Smooth muscle cell (in vitro differentiated cells): Measurements from ENCODE around the gene COX20. TPM values are rescaled to one million over a fixed set of nuclear protein-coding genes. Genes with fewer than 3 reads are reported as not detected.
A peak's percentile ranks its signal among the peaks of the same experiment; 100 is the strongest.

ENCODE experiments used
- DNase-seq: peaks from one replicate; lab custom pipeline; 2025; ENCODE audit not compliant: unreplicated experiment; lab: John Stamatoyannopoulos, UW
- H2AFZ ChIP-seq: fragments of 200-600 bp; sonication (generic); 2 replicates; pipeline ENCODE4 v1.6.0; 2016; ENCODE audit warnings: antibody characterized with exemption, low read depth, mild to moderate bottlenecking
- H3F3A ChIP-seq: fragments of 200-600 bp; sonication (generic); 2 replicates; pipeline ENCODE4 v1.6.0; 2017; ENCODE audit warnings: antibody characterized with exemption, low read depth
- H3K27ac ChIP-seq: fragments of 200-600 bp; sonication (generic); 2 replicates; pipeline ENCODE4 v1.5.1; 2016; ENCODE audit warnings: low read depth, mild to moderate bottlenecking
- H3K27me3 ChIP-seq: fragments of 200-600 bp; sonication (generic); 2 replicates; pipeline ENCODE4 v1.6.1; 2016; ENCODE audit warnings: low read depth, mild to moderate bottlenecking
- H3K36me3 ChIP-seq: fragments of 200-600 bp; sonication (generic); 2 replicates; pipeline ENCODE4 v1.5.1; 2016; ENCODE audit warnings: low read depth
- H3K4me1 ChIP-seq: fragments of 200-600 bp; sonication (generic); 2 replicates; pipeline ENCODE4 v1.5.1; 2016; ENCODE audit warnings: low read depth
- H3K4me2 ChIP-seq: fragments of 200-600 bp; sonication (generic); 2 replicates; pipeline ENCODE4 v1.6.0; 2016; ENCODE audit warnings: mild to moderate bottlenecking
- H3K4me3 ChIP-seq: fragments of 200-600 bp; sonication (generic); 2 replicates; pipeline ENCODE4 v1.5.1; 2016; ENCODE audit warnings: mild to moderate bottlenecking
- H3K79me2 ChIP-seq: fragments of 200-600 bp; sonication (generic); 2 replicates; pipeline ENCODE4 v1.6.0; 2016; ENCODE audit warnings: low read depth, mild to moderate bottlenecking
- H3K9ac ChIP-seq: fragments of 200-600 bp; sonication (generic); 2 replicates; pipeline ENCODE4 v1.6.0; 2016; ENCODE audit warnings: low read depth
- H3K9me3 ChIP-seq: fragments of 200-600 bp; sonication (generic); replicated peaks from 2 replicates; pipeline ENCODE4 v1.5.1; 2016; ENCODE audit warnings: low read depth
- H4K20me1 ChIP-seq: fragments of 200-600 bp; sonication (generic); 2 replicates; pipeline ENCODE4 v1.6.0; 2016; ENCODE audit warnings: low read depth
- WGBS: methylation state at CpG from one replicate; pipeline ENCODE4 v1.1.7; 2016; ENCODE audit warnings: low lambda C conversion rate; 5-methylcytosine and 5-hydroxymethylcytosine counted together
- polyA plus RNA-seq: library from polyadenylated mRNA; unstranded; fragments of >200 nt; fragmentation: Nextera tagmentation; extraction: Ambion mirVana; gene quantifications from 2 replicates; pipeline ENCODE4 v1.2.1, GENCODE V29; 2016
- total RNA-seq: library from RNA; depleted of rRNA; stranded (reverse); fragments of >200 nt; gene quantifications from 2 replicates; pipeline ENCODE4 v1.2.3, GENCODE V29; 2014
- TF ChIP-seq, protein P1 (sequence below): fragments of 200-600 bp; sonication (generic); IDR thresholded peaks from 2 replicates; pipeline ENCODE4 v1.5.1; 2017; ENCODE audit warnings: borderline replicate concordance, mild to moderate bottlenecking, antibody characterized with exemption; ENCODE audit not compliant: insufficient read depth, poor library complexity, severe bottlenecking

The COX20 gene
- total and polyA plus RNA-seq, 2 experiments from 2014 or later = 11.1 to 37.2 TPM

GRCh38 chr1:244852694-244853093 is 17.2 kb downstream of the COX20 start:
- peaks cover 88% of the 10 kb centered on the region for H3K79me2 ChIP-seq
- H2AFZ ChIP-seq = no peak overlapping the region
- H3K27me3 ChIP-seq = no peaks in the 10 kb centered on the region
- no peak overlapping the region for H3K4me3 ChIP-seq
- TF ChIP-seq, protein P1, sequence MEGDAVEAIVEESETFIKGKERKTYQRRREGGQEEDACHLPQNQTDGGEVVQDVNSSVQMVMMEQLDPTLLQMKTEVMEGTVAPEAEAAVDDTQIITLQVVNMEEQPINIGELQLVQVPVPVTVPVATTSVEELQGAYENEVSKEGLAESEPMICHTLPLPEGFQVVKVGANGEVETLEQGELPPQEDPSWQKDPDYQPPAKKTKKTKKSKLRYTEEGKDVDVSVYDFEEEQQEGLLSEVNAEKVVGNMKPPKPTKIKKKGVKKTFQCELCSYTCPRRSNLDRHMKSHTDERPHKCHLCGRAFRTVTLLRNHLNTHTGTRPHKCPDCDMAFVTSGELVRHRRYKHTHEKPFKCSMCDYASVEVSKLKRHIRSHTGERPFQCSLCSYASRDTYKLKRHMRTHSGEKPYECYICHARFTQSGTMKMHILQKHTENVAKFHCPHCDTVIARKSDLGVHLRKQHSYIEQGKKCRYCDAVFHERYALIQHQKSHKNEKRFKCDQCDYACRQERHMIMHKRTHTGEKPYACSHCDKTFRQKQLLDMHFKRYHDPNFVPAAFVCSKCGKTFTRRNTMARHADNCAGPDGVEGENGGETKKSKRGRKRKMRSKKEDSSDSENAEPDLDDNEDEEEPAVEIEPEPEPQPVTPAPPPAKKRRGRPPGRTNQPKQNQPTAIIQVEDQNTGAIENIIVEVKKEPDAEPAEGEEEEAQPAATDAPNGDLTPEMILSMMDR = no peak
- peaks cover 57% of the 10 kb centered on the region for H3K36me3 ChIP-seq
- no peak overlapping the region for H3K9ac ChIP-seq
- peaks cover 52% of the 10 kb centered on the region for H3F3A ChIP-seq
- H4K20me1 ChIP-seq = peaks cover 95% of the 10 kb centered on the region
- 95% methylated on average over 1 of the region's 1 CpG for WGBS
- H3K4me2 ChIP-seq = no peak overlapping the region
- H3K27ac ChIP-seq = peak overlapping the region; percentile 32
- H3K4me1 ChIP-seq = no peaks in the 10 kb centered on the region
- H3K9me3 ChIP-seq = no peaks in the 10 kb centered on the region
- no peak for DNase-seq

DNA sequence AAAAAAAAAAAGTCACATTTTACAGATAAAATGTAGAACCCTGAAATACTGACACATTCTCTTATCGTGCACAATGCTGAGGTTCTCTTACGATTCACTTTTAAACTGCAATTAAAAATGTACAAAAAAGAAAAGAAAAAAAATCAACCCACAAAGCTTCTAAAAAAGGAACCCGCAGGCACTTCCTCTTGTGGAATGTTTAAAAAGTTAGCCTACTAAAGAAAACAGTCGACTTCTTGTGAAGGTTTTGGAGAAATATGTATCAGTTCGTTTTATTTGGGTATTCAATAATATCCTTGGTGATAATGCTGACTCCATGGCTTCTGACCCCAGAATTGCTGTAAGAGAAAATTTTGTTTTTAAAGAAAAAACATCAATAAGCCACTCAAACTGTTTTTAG is 18.7 kb downstream of the COX20 start:
- Histone ChIP-seq H3K4me3 (no peak overlapping the region), H3K27me3 (no peaks in the 10 kb centered on the region), H3K27ac (no peak overlapping the region), H2AFZ (no peak overlapping the region), H3K9me3 (no peaks in the 10 kb centered on the region), H3F3A (peaks cover 41% of the 10 kb centered on the region), H3K79me2 (peaks cover 88% of the 10 kb centered on the region), H3K4me2 (no peak overlapping the region), H4K20me1 (peaks cover 99% of the 10 kb centered on the region), H3K9ac (no peak overlapping the region), H3K4me1 (peaks cover 5% of the 10 kb centered on the region), H3K36me3 (peaks cover 65% of the 10 kb centered on the region)
- TF ChIP-seq, protein P1 = no peak
- WGBS = 96% methylated on average over 5 of the region's 5 CpGs
- no peak for DNase-seq

- WGBS = 96% methylated on average over 7 of the region's 7 CpGs
- no peak overlapping the region for H3K4me2 ChIP-seq
- H3K27me3 ChIP-seq = no peaks in the 10 kb centered on the region
- no peak for DNase-seq
- TF ChIP-seq, protein P1 = no peak
- no peak overlapping the region for H3K9ac ChIP-seq
- H4K20me1 ChIP-seq = peaks cover 100% of the 10 kb centered on the region
- H3K4me3 ChIP-seq = no peak overlapping the region
- H3K27ac ChIP-seq = no peak overlapping the region
- peaks cover 71% of the 10 kb centered on the region for H3K36me3 ChIP-seq
- no peak overlapping the region for H2AFZ ChIP-seq
- peaks cover 93% of the 10 kb centered on the region for H3K79me2 ChIP-seq
- H3F3A ChIP-seq = peaks cover 40% of the 10 kb centered on the region
- H3K4me1 ChIP-seq = peaks cover 14% of the 10 kb centered on the region
- no peaks in the 10 kb centered on the region for H3K9me3 ChIP-seq
Observed at GRCh38 chr1:244854865-244855578, 19.6 kb downstream of the COX20 start.

DNA sequence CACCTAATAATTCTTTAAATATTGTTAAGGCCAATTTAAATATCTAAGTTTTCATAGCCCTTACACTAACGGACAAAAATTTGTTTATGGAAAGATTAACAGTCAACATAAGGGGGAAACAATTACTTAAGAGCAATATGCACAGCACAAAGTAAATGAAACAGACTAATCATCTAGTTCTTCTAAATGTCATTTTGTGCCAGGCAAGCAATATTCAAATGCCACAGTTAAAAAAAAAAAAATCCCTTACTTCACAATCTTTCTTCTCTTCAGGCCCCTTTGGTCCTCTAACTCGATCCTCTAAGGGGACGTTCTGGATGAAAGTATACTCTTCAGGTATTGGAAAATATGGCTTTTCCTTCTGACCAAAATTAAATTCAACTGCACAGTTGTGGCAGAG is 22.3 kb downstream of the COX20 start:
- H3K4me2 ChIP-seq = no peak overlapping the region
- no peaks in the 10 kb centered on the region for H3K27me3 ChIP-seq
- no peak overlapping the region for H2AFZ ChIP-seq
- H3K9ac ChIP-seq = no peak overlapping the region
- peak overlapping the region; percentile 34 for H3K27ac ChIP-seq
- DNase-seq = no peak
- peaks cover 33% of the 10 kb centered on the region for H3F3A ChIP-seq
- 82% methylated on average over 3 of the region's 3 CpGs for WGBS
- H3K79me2 ChIP-seq = peaks cover 99% of the 10 kb centered on the region
- peaks cover 57% of the 10 kb centered on the region for H3K36me3 ChIP-seq
- H4K20me1 ChIP-seq = peaks cover 100% of the 10 kb centered on the region
- H3K9me3 ChIP-seq = no peaks in the 10 kb centered on the region
- peaks cover 33% of the 10 kb centered on the region for H3K4me1 ChIP-seq
- TF ChIP-seq, protein P1 = no peak
- H3K4me3 ChIP-seq = no peak overlapping the region
